Central memory CD8-positive, alpha-beta T cell (primary cell): ENCODE results near the gene IL2RG.

Experiments
- ATAC-seq: fragments of 150-1000 bp; cut with Tn5 transposase; replicated peaks from 2 replicates; pipeline ENCODE4 v1.10.0; 2022; ENCODE audit warnings: mild to moderate bottlenecking, moderate FRiP score, moderate number of reproducible peaks; ENCODE audit not compliant: poor library complexity, severe bottlenecking; ENCODE audit errors: extremely low read depth
- DNase-seq, 2 donors: peaks; one replicate each; pipeline ENCODE4 v3.0.0; 2021; ENCODE audit warnings: low spot score in 2 of 2
- H3K27ac Mint-ChIP-seq: one replicate; pipeline ENCODE4 v1.8.0; 2022; ENCODE audit warnings: low read depth, mild to moderate bottlenecking, moderate library complexity, mixed read lengths
- H3K27me3 Mint-ChIP-seq: one replicate; pipeline ENCODE4 v1.8.0; 2022; ENCODE audit warnings: mixed read lengths
- H3K36me3 Mint-ChIP-seq: one replicate; pipeline ENCODE4 v1.8.0; 2022; ENCODE audit warnings: mild to moderate bottlenecking, moderate library complexity, mixed read lengths; ENCODE audit not compliant: insufficient read depth
- H3K4me1 Mint-ChIP-seq: one replicate; pipeline ENCODE4 v1.8.0; 2022; ENCODE audit warnings: mixed read lengths
- H3K4me3 Mint-ChIP-seq: one replicate; pipeline ENCODE4 v1.8.0; 2022; ENCODE audit warnings: mild to moderate bottlenecking, moderate library complexity, mixed read lengths
- H3K9me3 Mint-ChIP-seq: one replicate; pipeline ENCODE4 v1.8.0; 2022; ENCODE audit warnings: mixed read lengths

Gene IL2RG

DNA sequence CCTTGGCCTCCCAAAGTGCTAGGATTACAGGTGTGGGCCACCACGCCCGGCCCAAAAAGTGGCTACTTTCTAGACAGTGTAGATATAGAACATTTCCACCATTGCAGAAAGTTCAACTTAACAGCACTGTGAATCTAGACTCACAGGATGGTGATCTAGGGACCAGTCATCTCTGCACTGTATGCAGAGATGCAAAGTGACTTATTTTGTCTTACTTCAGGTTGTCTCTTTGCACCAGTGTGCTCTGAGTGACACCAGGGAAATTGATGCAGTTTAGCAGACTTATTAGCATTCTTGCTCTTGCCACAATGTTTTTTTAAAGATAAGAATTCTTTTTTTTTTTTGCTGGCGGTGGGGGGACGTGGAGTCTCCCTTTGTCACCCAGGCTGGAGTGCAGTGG, 28.6 kb downstream of the IL2RG start:
- H3K4me1 Mint-ChIP-seq: no peaks in the 10 kb centered on the region

GRCh38 chrX:71082124-71082647, 29.2 kb downstream of the IL2RG start:
- Mint-ChIP-seq H3K4me3 (no peak overlapping the region), H3K27ac (no peak overlapping the region), H3K27me3 (no peaks in the 10 kb centered on the region), H3K4me1 (no peaks in the 10 kb centered on the region), H3K9me3 (no peaks in the 10 kb centered on the region), H3K36me3 (no peaks in the 10 kb centered on the region)
- DNase-seq (no peak), ATAC-seq (no peak)

More for the DNA sequence above, 28.6 kb downstream of the IL2RG start:
- no peaks in the 10 kb centered on the region for H3K36me3 Mint-ChIP-seq
- no peak overlapping the region for H3K4me3 Mint-ChIP-seq
- H3K27ac Mint-ChIP-seq: no peak overlapping the region
- DNase-seq: no peak
- H3K27me3 Mint-ChIP-seq: no peaks in the 10 kb centered on the region
- no peak for ATAC-seq
- no peaks in the 10 kb centered on the region for H3K9me3 Mint-ChIP-seq

- Mint-ChIP-seq H3K4me1 (no peaks in the 10 kb centered on the region), H3K27me3 (no peaks in the 10 kb centered on the region), H3K9me3 (no peaks in the 10 kb centered on the region), H3K36me3 (no peaks in the 10 kb centered on the region), H3K4me3 (no peak overlapping the region), H3K27ac (no peak overlapping the region)
- DNase-seq: no peak
- no peak for ATAC-seq
These were observed 29.9 kb downstream of the IL2RG start for GRCh38 chrX:71081330-71082123.

GRCh38 chrX:71070531-71070930, 40.8 kb downstream of the IL2RG start:
- Mint-ChIP-seq H3K4me1 (peaks cover 12% of the 10 kb centered on the region), H3K9me3 (no peaks in the 10 kb centered on the region), H3K36me3 (peaks cover 11% of the 10 kb centered on the region), H3K4me3 (no peak overlapping the region), H3K27ac (no peak overlapping the region), H3K27me3 (peaks cover 8% of the 10 kb centered on the region)
- ATAC-seq (no peak), DNase-seq (no peak)

DNA sequence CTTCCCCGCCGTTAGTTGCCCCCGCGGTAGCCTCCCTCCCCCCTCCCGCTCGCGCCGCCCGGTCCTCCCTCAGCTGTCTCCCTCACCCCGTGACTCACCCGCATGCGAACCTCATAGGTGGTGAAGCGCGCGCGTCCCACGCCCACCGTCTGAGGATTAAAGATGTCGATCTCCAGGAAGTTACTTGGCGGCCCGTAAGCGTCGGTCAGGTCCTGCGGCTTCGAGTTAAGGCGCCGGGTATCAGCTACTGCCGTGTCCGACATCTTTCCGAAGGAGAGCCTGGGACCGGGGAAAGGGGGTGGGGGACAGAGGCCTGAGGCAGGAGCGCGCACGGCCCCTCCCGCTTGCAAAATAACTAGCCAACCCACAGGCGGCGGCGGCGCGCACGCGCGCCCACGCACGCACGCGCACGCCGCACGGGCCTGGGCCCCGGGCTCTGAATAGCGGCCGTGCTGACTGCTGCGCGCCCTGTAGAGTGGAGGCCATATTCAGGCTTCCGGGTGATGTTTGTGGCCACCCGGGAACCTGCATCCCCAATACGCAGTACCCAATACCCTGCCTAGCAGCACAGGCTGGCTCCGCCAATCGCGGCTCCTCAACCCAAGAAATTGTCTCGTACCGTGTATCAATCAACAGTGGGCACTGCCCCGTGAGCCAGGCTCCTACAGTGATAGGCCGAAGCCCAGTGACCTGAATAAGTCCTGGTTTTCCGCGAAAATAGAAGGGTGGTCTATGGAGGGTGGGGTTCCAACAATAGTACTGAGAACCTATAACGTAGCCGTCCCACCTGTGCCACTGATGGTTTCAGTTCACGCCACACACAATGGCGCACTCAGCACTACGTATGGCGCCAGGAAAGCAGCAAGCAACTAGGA, 43.1 kb downstream of the IL2RG start, which contains the start of gene SNX12:
TSS of gene SNX12 (minus strand) at position 291 of the 875 bp plus-strand sequence. CDS start at position 263, 28 bp downstream.
- H3K4me3 Mint-ChIP-seq: peak within 1 kb of the TSS; percentile 94
- peaks cover 20% of the 10 kb centered on the region for H3K4me1 Mint-ChIP-seq
- H3K9me3 Mint-ChIP-seq: no peaks in the 10 kb centered on the region
- H3K27me3 Mint-ChIP-seq: no peaks in the 10 kb centered on the region
- peaks cover 14% of the 10 kb centered on the region for H3K36me3 Mint-ChIP-seq
- H3K27ac Mint-ChIP-seq: peak within 1 kb of the TSS; percentile 88
- peak; percentile 67 to 87 for DNase-seq
- ATAC-seq: peak; percentile 98

DNA sequence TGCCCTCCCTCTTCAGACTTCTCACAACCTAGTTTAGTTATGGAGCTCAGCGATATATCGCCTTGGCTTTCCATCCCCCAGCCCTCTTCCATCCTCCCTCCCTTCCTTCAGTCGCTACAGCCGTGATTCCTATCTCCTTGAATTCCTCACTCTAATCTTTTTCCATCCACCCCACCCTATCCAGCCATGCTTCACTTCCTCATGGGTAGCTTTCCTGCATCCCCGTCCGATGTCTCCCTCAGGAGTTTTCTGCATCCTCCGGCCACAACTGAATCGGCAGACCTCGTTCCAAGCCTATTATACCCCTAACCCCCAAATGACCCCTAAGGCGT, 43.7 kb downstream of the IL2RG start:
- H3K4me3 Mint-ChIP-seq: peak overlapping the region; percentile 94
- peaks cover 18% of the 10 kb centered on the region for H3K36me3 Mint-ChIP-seq
- peaks cover 20% of the 10 kb centered on the region for H3K4me1 Mint-ChIP-seq
- H3K27ac Mint-ChIP-seq: peak overlapping the region; percentile 88
- DNase-seq: no peak
- ATAC-seq: no peak
- no peaks in the 10 kb centered on the region for H3K9me3 Mint-ChIP-seq
- no peaks in the 10 kb centered on the region for H3K27me3 Mint-ChIP-seq

DNA sequence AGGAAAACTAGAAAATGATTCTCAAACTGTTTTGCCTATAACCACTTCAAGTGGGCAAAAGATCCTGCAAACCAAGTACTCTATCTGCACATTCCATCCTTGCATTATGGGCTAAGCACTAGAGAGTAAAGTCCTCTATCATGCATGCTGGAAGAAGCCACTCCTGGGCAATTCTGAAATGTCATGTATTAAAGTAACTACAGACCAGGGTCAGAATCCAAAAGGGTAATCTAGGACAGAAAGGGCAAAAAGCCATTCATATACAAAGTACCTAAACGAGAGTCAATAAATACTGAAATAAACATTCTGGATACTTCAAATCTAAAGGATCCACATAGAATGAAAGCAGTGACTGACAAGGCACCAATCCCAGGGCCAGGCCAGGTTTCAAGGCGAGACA, 44.3 kb downstream of the IL2RG start:
- Mint-ChIP-seq H3K4me3 (peak overlapping the region; percentile 94), H3K4me1 (peaks cover 20% of the 10 kb centered on the region), H3K9me3 (no peaks in the 10 kb centered on the region), H3K27me3 (no peaks in the 10 kb centered on the region), H3K36me3 (peaks cover 23% of the 10 kb centered on the region), H3K27ac (peak overlapping the region; percentile 88)
- DNase-seq (no peak), ATAC-seq (no peak)

DNA sequence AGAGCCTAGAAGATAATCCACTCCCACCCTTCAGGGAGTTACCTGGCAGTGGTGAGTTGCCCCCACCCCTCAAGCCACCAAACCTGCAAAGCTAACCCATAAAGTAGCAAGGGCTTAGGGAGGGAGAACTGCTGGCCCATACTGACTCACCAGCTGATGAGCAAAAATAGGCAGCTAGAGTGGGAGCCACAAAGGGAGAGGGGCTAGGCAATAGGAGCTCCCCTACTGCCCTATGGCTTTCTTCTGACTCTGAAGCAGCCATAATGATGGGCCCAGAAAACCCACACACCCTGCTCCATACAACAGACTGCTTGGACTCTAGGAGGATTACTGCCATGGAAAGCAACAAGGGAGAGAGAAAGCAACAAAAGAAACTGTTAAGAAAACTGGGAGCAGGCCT, 51.2 kb downstream of the IL2RG start:
- ATAC-seq: no peak

DNA sequence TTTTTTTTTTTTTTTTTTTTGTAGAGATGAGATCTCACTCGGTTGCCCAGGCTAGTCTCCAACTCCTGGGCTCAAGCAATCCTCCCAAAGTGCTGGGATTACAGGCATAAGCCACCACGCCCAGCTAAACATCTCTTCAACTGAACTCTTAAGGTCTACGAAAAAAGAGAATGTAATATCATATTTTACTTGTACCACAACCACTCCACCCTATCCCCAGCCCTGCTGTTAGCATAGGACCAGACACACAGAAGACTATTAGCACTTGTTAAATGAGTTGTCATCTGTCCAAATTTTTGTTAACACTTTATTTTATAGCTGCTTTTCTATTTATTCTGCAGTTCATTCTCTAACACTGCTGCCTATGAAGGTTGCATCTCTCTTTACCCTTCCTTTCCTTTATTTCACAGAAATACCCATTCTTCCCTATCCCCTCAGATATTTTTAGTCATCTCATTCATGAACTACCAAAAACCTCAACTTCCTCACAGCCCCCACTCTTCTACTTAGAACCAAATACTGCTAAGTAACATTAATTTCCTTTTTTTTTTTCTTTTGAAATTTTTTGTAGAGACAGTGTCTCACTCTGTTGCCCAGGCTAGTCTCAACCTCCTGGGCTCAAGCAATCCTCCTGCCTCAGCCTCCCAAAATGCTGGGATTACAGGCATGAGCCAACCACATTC, 53.4 kb downstream of the IL2RG start:
- Mint-ChIP-seq H3K27ac (peak overlapping the region; percentile 77), H3K9me3 (no peaks in the 10 kb centered on the region), H3K27me3 (no peaks in the 10 kb centered on the region), H3K36me3 (peaks cover 29% of the 10 kb centered on the region), H3K4me1 (peaks cover 24% of the 10 kb centered on the region), H3K4me3 (no peak overlapping the region)
- no peak for DNase-seq
- ATAC-seq: no peak

More for the DNA sequence above, 51.2 kb downstream of the IL2RG start:
- Mint-ChIP-seq H3K36me3 (peaks cover 33% of the 10 kb centered on the region), H3K9me3 (no peaks in the 10 kb centered on the region), H3K27me3 (no peaks in the 10 kb centered on the region), H3K4me1 (peaks cover 32% of the 10 kb centered on the region), H3K4me3 (no peak overlapping the region), H3K27ac (no peak overlapping the region)
- DNase-seq: no peak
